Kidney glomerular epithelial cell (primary cell): ENCODE data around the gene DENND2A.
"Not testable (repeated sequence)": the region's sequence is repeated elsewhere in the genome, so short reads cannot be mapped to it uniquely, and the experiment has no call there.

Experiments used
- DNase-seq: peaks from one replicate; lab custom pipeline; 2025; lab: John Stamatoyannopoulos, UW

Gene DENND2A

DNA sequence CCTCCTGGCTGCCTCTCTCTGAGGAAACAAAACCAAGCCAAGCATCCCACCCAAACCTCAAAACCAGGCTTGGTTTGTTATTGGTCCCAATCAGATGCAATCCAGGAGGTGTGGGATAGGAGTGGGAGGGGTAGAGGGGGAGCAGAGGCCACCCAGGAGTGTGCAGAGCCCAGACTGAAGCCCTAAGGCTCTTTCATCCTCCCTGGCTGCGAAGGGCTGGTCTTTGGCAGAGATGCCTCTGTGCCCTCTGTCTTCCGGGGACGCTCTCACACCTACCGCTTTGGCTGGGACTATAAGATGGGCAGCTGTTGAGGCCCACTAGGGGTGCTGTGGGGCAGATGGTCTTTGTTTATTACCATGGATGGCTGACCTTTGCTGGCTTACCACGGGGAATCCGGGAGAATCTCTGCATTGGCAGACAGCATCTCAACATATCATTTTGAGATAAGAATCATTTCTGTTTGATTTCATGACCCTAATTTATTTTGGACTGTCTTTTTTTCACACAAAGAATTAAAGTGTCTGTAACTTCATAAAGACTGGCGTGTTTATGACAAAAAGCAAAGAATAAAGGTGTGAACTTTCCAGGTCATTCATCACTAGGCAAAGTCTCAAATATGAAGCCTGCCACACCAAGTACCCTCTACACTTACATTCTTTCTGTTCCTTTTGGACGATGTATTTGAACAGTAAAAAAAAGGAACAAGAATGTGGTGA lies 6.5 kb upstream of the DENND2A start:
- DNase-seq, result peak; percentile 22

DNA sequence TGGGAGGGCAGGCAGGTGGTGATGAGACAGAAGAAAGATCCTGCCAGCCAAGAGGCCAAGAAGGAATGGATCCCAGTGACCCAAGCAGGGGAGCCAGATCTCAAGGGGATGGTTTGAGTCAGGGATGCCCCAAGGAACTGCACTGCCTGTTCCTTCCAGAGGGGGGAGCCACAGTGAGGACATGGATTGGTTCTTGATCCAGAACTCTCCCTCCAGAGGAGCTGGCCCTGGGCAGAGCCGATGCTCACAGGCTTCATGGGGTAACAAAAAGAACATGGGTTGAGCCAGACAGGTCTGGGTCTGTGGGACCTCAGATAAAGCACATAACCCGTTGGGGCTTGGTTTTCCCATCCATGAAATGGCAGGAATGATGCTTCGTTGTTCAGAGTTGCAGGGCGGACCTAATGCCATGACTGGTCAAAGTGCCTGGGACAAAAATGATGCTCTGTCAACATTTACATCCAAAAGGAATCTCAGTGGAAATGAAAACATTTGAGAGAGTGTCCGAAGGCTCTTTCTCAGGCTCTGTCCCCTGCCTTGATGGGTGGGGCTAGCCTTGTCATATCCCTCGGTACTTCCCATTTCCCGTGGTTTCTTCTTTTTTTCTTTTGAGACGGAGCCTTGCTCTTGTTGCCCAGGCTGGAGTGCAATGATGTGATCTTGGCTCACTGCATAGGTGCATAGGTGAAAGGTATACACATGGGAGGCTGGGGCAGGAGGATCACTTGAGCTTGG lies 4.7 kb upstream of the DENND2A start:
- no peak for DNase-seq

DNA sequence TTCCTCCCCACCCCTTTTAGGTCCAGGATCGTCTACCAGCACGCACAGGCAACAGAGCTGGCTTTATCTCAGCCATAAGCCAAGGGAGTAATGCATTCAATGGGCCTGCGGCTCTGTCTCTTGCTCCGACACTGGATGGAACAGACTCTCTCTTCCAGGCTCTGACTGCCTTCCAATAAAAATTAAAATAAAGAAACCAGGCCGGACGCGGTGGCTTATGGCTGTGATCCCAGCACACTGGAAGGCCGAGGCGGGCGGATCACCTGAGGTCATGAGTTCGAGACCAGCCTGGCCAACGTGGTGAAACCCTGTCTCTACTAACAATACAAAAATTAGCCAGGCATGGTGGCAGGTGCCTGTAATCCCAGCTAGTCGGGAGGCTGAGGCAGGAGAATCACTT lies 4.1 kb upstream of the DENND2A start:
- DNase-seq, result not testable (repeated sequence)

DNA sequence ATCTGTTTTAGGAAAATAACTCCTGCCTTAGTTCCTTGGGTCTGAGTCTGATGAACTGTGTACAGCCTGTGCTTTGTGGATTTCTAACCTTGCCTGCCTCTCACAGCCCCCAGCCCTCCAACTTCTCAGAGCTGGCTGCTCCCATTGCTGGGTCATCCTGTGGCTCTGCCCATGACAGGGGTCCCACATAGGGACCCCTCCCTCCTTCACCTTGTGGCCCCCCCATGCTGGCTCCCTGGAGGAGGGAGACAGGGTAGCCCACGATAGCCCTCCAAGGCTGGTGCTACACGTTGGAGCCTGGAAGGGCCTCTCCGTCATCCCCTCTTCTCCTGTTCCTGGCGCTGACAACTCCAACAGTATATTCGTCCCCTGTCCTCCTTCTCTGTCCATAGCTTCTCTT lies 2.8 kb upstream of the DENND2A start:
- no peak for DNase-seq

DNA sequence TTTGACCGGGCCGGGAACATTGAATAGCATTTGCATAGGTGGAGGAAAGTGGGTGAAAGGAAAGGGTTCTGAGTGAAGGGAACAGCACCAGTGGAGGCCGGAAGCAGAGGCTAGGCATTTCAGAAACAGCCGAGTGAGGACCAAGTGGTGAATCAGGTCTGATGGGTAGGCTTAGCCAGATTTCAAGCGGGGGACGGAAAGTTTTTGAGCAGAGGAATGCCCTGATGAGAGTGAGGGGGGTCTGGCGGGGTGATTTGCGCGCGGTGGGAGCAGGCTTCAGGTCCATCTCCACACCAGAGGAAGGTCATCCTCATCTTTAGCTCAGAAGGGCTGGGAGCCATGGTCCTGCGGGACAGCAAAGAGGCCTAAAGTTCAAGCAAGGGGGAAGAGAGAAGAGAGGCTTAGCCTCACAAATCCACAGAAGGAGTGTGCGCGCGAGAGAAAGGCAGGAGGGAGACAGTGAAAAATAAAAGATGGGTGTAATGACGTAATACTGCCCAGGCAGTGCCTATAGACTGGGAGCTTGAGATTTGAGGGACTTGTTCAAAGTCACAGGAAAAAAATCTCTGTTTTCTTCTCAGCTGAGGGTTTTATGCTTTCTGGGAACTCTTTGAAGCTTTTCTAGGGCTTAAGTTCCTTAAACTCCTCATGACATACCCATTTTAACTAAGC lies 1.0 kb upstream of the DENND2A start:
- no peak for DNase-seq

DNA sequence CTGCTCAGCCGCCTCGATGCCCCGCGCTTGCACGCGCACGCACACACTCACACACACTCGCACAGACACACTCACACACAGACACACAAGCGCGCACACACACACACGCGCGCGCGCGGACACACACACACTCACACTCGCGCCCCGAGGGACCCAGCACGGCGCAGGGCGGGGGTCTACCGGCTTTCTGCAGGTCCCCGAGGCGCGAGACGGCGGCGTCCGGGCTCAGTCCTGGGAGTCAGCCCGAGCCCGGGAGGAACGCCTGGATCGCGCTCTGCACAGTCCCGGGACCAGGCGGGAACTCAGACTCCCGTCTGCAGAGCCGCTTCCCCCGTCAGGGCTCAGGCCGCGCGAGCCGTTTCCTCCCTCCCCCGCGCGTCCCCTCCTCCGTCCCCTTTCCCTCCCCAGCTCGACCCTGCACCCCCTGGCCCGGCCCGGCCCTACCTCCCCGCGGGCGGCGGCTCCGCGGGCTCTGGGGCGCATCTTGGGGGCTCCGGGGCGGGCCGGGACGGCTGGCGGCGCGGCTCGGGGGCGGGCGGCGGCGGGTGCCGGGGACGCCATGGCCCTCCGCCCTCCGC lies 464 bp downstream of the DENND2A start:
- no peak for DNase-seq

DNA sequence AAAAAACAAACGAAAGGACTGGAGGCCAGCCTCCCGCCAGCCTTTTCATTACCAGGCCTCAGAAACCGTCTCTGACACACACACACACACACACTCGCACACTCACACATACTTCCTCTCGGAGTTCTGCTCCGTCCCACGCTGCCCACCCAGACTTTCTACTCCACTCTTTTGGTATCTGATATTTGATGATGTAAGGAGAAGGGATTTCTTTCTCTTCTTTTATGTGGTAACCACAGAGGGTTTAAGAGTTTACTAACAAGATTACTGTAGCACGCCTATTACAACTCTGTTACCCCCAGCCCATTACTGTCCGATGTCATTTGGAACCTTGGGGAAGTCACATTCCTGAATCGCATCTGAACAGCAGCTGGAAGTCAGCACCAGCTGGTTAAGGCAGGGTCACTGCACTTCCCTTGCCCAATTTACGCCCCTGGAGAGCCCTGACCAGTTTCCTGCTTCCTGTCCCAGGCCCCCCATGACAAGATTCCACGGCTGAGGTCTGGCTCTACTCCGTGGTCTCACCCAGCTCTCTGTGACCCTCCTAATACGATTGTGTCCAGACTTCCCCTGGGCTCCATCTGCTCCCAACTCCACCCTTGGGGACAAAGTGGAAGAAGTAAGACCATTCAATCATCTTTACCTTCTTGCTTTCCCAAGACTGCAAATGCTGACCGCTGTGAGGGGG lies 1.1 kb downstream of the DENND2A start:
- DNase-seq, result no peak

DNA sequence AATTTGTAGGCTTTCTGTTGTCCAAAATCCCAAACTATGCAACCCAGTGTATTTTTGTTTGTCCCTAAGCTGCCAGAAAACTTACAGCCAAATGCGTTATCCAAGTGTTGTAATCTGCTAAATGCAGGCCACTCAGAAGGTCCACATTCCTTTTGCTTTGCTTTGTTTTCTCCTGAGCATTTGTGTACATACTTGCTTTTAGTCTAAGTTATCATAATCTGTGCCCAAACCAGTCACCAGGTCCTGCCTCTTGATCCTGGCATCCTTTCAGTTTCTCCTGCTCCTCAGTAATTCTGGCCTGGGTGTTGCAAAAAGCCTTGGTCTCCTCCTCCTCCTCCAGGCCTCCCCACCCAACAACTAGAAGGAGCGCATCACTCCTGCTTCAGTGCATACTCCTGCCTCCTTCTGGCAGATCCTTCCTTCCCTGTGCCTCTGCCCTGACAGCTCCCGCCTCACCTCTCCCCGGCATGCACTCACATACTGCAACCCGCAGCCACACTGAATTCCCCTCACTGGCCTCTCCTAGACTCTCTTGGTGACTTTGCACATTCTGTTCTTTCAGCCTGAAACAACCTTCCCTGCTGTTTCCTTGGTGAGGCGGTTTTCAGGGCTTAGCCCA lies 2.3 kb downstream of the DENND2A start:
- no peak for DNase-seq

DNA sequence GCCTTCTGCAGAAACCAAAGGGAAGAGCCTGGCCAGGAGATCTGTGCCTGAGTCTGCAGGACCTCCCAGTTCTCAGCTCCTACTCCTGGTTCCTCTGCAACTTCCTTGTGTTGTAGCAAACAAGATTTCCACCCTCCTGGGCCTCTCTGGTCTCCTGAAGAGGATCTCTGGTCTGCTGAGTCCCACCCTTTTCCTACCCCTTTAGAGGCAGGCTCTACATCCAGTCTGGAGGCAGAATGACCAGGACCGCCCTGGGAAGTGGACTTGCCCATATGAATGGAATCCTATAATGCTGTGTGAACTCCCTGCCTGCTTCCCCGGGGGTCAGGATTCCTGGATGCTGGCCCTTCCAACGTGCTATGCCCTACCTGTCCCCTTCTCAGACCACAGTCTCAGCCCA lies 3.2 kb downstream of the DENND2A start:
- DNase-seq, result no peak

DNA sequence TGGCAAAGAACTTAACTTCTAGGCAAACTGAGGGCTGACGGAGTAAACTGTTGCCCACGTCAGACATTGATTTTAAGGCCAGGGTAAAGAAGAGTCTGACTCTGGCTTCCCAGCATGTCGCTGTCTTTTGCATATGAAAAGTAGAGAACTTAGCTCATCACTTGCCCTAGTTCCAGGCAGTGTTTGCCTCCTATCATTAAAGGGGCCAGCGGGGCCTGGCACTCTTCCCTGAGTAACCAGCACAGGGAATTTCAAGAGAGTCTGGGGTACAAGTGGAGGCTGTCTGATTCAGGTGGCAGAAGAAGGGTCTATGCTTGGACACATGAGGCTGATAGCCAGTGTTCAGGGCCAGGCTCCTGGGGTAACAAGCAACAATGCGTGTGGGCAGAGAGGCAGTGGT lies 4.8 kb downstream of the DENND2A start:
- DNase-seq, result no peak

DNA sequence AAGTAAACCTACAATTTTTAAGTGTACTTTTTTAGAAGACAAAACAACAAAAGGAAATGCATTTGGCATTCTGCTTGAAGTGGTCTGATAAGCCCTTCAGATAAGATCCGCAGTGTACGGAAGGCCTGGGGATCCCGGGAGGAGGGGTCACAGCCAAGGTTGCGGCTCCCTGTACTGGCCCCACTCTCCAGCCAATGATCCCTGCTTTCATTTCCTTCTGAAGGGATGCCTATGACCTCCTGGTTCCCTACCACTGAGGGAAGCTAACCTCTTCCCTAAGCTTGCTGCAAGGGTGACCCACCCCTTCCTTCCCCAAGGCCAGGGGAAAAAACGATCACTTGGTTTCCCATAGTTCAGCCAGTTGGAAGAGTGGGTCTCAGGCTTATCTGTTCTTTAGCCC lies 5.3 kb downstream of the DENND2A start:
- DNase-seq, result no peak

DNA sequence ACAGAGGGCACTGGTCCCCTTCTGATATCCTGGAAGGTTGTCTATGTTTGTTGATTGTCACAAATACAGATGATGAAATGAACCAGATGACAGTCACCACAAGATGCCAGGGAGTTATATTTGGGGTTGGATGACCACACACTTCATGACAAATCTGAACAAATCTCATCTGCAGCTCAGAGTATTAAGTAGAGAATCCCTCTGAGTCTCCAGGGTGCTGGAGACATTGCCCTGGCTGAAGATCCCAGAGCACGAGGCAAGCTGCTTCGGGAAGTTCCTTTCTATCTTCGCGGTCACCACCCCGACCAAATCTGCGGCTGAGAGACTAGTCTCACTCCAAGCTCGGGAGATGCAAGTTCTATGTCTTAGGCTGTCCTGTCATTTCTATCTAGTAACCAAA lies 9.0 kb downstream of the DENND2A start:
- no peak for DNase-seq

DNA sequence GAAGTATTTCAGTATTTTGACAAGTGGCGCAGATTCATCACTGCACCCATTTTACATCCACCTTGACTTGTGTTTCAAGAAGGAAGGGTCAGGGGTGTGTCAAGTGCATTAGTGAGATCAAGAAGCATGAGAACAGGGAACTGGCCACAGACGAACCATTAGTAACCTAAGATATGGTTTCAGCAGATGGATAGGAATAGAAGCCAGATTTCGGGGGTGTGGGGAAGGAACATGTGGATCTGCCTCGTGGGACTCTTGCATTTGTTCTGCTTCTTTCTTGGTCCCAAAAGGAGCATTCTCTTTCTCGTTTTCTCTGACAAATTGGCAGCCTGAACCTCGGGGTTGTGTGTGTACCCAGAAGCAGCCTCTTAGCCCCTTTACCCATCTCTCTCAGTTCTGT lies 9.6 kb downstream of the DENND2A start:
- no peak for DNase-seq

DNA sequence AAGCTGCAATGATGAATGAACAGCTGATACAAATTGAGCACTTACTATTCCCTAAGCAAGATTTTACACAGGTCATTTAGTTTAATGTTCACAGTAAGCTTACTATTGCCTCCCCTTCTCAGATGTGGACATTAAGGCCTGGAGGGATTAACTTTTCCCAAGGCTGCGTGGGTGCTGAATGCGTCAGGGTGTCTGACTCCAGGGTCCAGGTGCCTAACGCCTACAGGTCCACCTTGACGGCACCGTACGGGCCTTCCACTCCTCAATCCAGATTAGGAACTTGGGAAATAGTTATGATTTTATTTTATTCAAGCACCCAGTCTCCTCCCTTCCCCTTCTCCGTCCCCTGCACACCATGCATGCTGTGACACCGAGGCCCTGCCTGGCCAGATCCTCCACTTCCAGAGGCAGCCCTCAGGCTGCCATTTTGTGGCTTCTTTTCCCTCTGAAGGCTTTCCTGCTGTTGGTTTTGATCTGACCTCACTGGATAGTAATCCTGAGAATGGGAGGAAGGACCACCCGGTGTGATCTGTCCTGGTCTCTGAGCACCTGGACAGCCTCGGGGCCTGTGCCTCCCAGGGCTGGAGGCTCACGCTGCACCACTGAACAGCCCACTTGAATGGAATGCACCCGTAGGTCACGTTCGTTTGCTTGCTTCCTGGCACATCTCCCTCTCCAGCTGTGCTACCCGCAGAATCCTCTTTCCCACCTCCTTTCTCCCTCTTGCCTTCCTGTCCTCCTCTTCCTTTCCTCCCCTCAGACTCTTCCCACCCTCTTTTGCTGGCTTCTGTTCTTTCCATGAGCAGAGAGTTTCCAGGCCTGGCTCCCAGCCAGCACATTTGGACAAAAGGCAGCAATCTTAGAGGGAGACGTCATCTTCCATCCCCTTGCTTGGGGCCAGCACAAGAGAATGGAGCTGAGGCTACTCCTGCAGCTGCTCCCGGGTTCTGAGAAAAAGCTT lies 14.4 kb downstream of the DENND2A start:
- DNase-seq, result peak; percentile 74

DNA sequence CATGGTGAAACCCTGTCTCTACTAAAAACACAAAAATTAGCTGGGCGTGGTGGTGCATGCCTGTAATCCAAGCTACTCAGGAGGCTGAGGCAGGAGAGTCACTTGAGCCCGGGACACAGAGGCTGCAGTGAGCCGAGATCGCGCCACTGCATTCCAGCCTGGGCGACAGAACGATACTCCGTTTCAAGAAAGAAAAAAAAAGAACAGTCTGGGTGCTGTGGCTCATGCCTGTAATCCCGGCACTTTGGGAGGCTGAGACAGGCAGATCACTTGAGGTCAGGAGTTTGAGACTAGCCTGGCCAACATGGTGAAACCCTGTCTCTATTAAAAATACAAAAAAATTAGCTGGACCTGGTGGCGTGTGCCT lies 15.4 kb downstream of the DENND2A start:
- DNase-seq, result not testable (repeated sequence)

DNA sequence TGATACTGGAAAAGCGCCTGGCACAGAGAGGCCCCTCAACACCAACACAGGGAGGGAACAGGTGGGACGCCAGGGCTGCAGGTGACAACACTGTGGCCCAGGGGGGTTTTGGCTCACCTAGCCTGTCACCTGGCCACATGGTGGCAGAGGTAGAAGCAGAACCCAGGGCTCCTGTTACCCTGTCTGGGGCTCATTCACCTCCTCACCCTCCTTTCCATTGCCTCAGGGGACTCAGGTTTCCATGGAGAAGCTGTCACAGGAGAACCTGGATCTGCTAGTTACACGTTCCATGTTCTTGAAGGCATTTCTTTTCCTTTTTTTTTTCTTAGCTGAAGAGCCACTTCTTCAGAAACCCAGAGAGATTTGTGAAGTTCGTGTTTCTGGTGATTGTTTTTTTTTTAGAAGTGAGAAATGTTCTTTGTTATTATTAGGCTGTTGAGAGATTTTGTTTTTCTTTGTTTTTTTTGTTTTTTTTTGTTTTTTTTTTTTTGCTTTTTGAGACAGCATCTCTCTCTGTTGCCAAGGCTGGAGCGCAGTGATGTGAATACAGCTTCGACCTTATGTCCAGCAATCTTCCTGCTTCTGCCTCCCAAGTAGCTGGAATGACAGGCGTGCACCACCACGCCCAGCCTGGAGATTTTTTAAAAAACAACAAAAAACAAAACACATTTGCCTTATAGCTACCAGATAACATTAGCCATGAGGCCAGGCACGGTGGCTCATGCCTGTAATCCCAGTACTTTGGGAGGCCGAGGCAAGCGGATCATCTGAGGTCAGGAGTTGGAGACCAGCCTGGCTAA lies 16.0 kb downstream of the DENND2A start:
- DNase-seq, result no peak

DNA sequence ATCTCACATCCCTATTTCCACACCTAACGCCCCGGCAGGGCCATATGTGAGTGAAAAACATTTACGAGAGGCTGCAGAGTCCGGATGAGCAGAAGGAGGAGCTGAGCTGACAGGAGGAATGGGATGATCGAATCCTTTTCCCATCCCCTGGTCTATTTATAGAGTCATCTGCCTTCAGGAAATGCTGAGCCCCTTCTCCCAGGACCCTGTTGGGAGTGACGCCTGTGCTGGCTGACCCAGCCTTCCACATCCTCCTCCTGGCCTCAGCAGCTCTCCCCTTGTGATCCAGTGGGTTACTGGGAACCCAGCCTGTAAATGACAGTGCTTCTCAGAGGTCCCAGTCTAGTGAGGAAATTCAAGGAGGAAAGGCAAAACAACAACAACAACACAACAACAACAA lies 16.6 kb downstream of the DENND2A start:
- DNase-seq, result no peak

DNA sequence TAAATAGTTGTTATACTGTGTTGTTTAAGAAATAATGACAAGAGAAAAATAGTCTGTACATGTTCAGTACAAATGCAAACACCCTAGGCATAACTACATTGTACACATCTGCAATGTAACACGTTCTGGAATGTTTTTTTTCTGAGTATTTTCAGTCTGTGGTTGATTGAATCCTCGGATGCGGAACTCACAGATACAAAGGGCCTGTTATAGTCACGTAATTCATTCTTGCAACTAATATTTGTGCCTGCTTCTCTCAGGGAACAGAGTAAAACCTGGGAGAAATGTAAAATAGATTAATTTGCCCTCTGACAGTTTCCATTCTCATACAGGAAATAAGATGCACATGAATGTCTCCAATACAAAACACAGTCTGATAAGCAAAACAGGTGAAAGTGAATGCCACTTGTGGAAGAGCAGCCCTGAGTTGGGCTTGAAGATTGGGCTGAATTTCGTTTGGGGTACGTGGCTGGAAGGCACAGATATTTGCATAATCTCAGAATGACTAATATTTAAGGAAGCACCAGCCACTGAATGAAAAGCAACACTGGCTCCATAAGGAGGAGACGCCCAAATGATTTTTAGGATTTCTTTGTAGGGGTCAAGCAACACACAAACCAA lies 19.1 kb downstream of the DENND2A start:
- no peak for DNase-seq

DNA sequence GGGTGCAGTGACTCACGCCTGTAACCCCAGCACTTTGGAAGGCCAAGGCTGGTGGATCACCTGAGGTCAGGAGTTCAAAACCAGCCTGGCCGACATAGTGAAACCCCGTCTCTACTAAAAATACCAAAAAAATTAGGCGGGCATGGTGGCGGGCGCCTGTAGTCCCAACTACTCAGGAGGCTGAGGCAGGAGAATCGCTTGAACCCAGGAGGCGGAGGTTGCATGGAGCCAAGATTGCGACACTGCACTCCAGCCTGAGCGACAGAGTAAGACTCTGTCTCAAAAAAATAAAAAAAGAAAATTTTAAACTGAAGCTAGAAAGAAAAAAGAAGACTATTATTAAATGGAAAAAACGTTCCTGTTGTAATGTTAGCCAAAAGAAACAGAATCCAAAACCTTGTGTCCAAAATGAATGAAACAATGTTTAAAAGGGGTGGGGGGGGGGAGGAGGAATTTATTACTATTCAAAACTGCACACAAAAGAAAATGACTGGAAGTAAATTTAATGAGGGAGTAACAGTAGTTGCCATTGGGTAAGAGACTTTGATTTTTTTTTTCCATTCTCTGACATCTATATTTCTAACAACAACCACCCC lies 20.6 kb downstream of the DENND2A start:
- not testable (repeated sequence) for DNase-seq
